Ecto neural progenitor cell (in vitro differentiated cells): ENCODE data around the gene RNF145.
"Not testable (repeated sequence)": the region's sequence is repeated elsewhere in the genome, so short reads cannot be mapped to it uniquely, and the experiment has no call there.

Experiments
- DNase-seq: peaks from one replicate; pipeline ENCODE4 v3.0.0-alpha.2; 2018; ENCODE audit warnings: low spot score

Gene RNF145

GRCh38 chr5:159189310-159189709 lies 20.0 kb downstream of the RNF145 start:
- DNase-seq, result no peak

GRCh38 chr5:159187719-159188118 lies 21.6 kb downstream of the RNF145 start:
- DNase-seq, result no peak

DNA sequence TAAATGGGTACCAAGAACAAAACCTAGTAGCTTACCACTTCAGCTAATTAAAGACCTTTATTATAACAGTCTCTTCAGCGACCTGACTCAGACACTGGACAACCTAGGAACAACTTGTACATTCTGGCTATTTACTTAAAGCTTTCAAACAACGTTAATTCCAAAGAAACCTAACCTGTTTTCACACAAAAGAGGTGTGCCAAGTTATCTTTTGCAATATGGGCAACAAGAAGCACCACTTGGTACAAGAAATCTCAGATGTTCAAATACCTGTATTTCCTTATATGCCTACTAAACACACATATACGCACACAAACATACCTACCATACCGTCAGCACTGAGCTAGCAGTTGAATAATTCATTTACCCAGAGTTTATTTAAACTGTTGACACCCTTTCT lies 23.0 kb downstream of the RNF145 start:
- DNase-seq, result no peak

GRCh38 chr5:159185773-159186172 lies 23.6 kb downstream of the RNF145 start:
- DNase-seq, result no peak

DNA sequence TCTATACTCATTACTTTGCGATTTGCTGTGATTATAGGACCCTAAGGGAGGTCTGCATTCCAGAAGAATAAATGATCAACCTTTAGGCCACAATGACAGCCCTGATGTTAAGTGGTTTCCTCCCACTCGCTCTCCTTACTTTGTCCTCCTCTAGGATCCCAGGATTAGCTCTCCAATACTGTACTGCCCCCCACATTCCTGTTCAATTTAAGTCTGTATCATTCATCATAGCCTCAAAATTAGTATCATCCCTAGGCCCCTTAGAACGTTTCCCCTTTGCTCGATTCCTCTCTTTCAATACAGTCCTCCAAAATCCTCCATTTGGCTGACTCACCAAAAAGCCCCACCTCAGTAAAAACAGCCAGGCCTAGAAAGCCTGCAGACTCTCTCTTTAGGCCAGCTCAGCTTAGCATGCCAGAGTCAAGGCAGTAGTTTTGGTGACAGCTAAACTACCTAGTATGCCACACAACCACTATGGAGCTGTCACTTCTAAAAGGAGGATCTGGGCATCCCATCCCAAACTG lies 24.4 kb downstream of the RNF145 start:
- DNase-seq, result no peak

DNA sequence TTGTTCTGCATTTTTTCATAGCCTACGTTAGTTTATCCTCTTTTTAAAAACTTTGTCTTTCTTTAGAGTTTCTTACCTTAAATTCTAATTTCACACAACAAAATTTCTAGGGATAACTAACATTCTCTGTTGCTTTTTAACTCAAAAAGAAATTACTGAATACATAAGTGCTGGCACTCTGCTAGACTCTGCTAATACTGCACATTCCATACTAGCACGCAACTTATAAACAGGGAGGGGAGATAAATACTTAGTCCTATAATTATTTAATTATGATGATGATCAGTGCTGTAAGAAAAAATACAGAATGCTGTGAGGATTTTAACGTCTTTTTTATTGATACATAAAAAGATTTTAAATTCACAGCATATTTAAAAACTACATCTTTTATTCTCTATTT lies 25.1 kb downstream of the RNF145 start:
- no peak for DNase-seq

- no peak for DNase-seq
Measured at GRCh38 chr5:159183247-159183646, 26.1 kb downstream of the RNF145 start.

DNA sequence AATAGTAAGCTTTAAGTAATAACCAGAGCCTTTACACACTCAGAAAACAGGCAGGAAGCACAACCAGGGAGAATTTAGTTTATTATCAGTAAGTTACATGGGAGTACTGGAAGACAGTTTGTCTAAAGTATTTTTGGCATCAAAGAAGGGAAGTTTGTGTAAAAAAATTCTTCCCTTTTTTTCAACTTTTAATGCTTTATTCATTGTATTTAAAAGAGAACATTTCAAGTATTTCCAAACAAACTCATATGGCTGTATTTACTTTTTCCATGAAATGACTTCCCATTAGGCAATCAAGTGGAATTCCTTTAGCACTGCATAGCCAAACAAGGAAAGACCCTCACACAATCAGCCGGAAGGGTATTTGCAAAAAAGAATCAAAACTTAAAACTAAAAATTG lies 26.7 kb downstream of the RNF145 start:
- DNase-seq, result no peak

- DNase-seq, result no peak
Measured at GRCh38 chr5:159181651-159182050, 27.7 kb downstream of the RNF145 start.

GRCh38 chr5:159181152-159181551 lies 28.2 kb downstream of the RNF145 start:
- no peak for DNase-seq

DNA sequence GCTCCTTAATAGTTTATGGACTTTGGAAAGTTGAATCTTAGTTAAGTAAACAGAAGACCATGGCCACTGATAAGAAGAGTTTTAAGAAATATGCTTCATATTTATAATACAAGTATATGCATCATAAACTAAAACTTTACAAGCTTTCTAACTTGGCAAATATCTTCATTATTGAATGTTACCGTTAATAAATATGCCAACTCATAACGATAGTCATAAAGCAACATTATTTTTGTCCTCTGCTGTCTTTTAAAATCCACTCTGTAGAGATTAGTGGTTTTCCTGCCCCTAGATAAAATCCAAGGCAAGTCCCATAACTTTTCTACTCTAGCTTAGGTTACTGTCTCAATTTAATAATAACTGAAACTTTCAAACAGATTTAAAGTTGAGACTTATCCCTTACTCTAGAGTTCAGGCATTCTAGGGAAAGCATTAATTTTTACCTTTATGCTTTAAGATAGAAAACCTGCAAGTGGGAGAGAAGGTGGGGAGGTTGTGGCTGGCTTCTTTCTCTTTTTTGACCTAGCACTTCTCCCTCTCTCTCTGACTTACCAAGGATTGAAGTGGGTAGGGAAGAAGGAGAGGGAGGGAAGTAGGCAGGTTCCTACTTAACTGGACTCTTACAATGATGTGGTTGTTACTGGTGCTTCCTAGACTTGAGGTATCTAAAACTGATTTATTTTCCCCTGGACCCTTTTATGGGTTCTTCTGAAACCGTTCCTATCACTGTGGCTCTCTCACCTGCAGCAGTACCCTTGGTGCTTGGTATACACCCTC lies 29.6 kb downstream of the RNF145 start:
- no peak for DNase-seq

GRCh38 chr5:159178978-159179377 lies 30.4 kb downstream of the RNF145 start:
- DNase-seq, result no peak

- no peak for DNase-seq
Measured at GRCh38 chr5:159175547-159175946, 33.8 kb downstream of the RNF145 start.

DNA sequence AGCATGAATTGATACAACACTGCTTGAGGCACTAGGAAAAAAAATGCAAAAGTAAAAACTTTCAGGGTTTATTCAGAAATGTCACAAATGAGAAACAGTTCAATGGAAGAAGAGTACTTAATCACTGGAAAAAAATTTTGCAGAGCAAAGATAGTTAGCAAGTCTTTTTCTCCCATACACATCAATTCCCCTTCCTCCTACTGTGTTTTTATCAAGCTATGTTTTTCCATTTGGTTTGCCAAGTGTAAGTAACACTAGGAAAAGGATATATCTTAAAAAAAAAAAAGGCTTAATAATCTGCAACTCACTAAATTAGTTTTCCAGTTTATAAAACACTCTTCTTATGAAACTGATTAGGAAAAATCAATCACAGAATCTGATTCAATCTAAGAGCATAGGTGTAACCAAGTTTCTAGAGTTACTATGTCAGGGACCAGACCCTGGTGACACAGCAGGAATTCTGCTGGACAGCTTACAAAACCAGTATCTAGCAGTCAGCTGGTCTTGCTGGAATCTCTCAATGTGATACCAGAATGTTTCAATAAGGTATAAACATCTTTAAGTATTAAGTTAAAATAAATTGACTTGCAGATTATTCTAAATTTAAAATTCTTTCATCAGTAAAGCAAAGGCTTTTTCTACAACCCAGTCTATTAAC lies 34.7 kb downstream of the RNF145 start:
- no peak for DNase-seq

DNA sequence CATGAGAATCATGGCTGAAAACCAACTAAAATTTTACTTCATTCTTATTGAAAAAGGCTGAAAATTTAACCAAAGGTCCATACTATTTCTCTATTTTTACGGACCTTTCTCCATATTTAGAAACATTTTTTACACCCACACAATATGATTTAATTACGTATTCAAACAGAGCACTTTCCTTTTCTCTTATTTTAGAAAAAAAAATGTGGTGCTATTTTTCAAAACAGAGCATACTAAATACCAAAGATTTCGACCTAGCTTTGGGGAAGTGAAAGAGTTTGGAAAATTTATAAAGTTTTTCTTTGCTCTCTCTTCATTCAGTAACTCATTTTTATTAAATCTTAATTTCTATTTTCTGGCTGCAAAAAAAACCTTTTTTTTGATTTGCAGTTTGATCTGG lies 38.1 kb downstream of the RNF145 start:
- DNase-seq, result no peak

- DNase-seq, result no peak
Measured at GRCh38 chr5:159170021-159170420, 39.3 kb downstream of the RNF145 start.

GRCh38 chr5:159166416-159166815 lies 42.9 kb downstream of the RNF145 start:
- DNase-seq, result no peak

DNA sequence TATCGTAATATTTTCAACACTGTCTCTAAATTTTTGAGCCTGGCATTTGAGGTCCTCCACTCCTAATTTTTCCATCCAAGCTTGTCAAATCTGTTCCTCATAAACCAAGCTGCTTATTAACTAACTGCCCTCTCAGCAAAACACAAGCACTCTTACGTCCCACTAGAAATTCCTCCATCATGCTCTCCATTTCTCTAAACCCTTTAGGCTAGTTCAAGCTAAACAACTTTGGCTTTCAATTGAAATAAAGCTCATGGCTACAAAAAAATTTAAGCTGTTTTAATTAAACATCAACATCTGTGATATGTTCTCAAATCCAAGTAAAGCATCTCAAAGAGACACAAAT lies 45.7 kb downstream of the RNF145 start:
- no peak for DNase-seq

GRCh38 chr5:159163027-159163700 lies 46.2 kb downstream of the RNF145 start:
- no peak for DNase-seq

GRCh38 chr5:159161361-159162214 lies 47.8 kb downstream of the RNF145 start:
- no peak for DNase-seq

GRCh38 chr5:159158553-159159091 lies 50.7 kb downstream of the RNF145 start:
- DNase-seq, result not testable (repeated sequence)

- DNase-seq, result no peak
Measured at GRCh38 chr5:159157552-159157951, 51.8 kb downstream of the RNF145 start.
